GM21723 (cell line): Measurements from ENCODE around the gene SMAD6.

ENCODE experiments used
- ATAC-seq: cut with Tn5 transposase; IDR thresholded peaks from one replicate; pipeline ENCODE4 v1.9.1; 2021; ENCODE audit warnings: mild to moderate bottlenecking, moderate library complexity; ENCODE audit not compliant: unreplicated experiment

Gene SMAD6

GRCh38 chr15:66719471-66719870 lies 17.4 kb downstream of the SMAD6 start:
- no peak for ATAC-seq

GRCh38 chr15:66720206-66721010 lies 18.4 kb downstream of the SMAD6 start:
- no peak for ATAC-seq

GRCh38 chr15:66721020-66721419 lies 19.0 kb downstream of the SMAD6 start:
- no peak for ATAC-seq

- no peak for ATAC-seq
Observed at GRCh38 chr15:66721501-66721937, 19.5 kb downstream of the SMAD6 start.

- ATAC-seq: no peak
Observed at GRCh38 chr15:66721954-66722353, 19.9 kb downstream of the SMAD6 start.

GRCh38 chr15:66722757-66723540 lies 20.9 kb downstream of the SMAD6 start:
- ATAC-seq: no peak

GRCh38 chr15:66723826-66724731 lies 22.0 kb downstream of the SMAD6 start:
- ATAC-seq: no peak

- ATAC-seq: no peak
Observed at GRCh38 chr15:66724732-66725463, 22.9 kb downstream of the SMAD6 start.

GRCh38 chr15:66725464-66725785 lies 23.4 kb downstream of the SMAD6 start:
- ATAC-seq: no peak

- ATAC-seq: no peak
Observed at GRCh38 chr15:66726386-66726785, 24.4 kb downstream of the SMAD6 start.

- no peak for ATAC-seq
Observed at GRCh38 chr15:66729331-66729951, 27.4 kb downstream of the SMAD6 start.

GRCh38 chr15:66730168-66731021 lies 28.4 kb downstream of the SMAD6 start:
- no peak for ATAC-seq

- no peak for ATAC-seq
Observed at GRCh38 chr15:66733976-66734375, 31.9 kb downstream of the SMAD6 start.

- ATAC-seq: no peak
Observed at GRCh38 chr15:66734961-66735908, 33.2 kb downstream of the SMAD6 start.

GRCh38 chr15:66735909-66736305 lies 33.9 kb downstream of the SMAD6 start:
- no peak for ATAC-seq

- no peak for ATAC-seq
Observed at GRCh38 chr15:66737243-66738010, 35.4 kb downstream of the SMAD6 start.

- ATAC-seq: no peak
Observed at GRCh38 chr15:66738116-66738515, 36.1 kb downstream of the SMAD6 start.
